MM.1S (cell line): ENCODE measurements around the gene TRIM3.

Experiments used
- EZH2 ChIP-seq: fragments of 300-600 bp; sonication (generic); optimal IDR thresholded peaks from 2 replicates; pipeline ENCODE3; 2017; ENCODE audit warnings: low read depth, mild to moderate bottlenecking, antibody characterized with exemption, low read length, mixed read lengths
- TF ChIP-seq, protein P1 (sequence below): fragments of 300-600 bp; sonication (generic); IDR thresholded peaks from 2 replicates; pipeline ENCODE4 v1.5.1; 2016; ENCODE audit warnings: antibody characterized with exemption, low read length, mixed read lengths

- TF ChIP-seq, protein P1, sequence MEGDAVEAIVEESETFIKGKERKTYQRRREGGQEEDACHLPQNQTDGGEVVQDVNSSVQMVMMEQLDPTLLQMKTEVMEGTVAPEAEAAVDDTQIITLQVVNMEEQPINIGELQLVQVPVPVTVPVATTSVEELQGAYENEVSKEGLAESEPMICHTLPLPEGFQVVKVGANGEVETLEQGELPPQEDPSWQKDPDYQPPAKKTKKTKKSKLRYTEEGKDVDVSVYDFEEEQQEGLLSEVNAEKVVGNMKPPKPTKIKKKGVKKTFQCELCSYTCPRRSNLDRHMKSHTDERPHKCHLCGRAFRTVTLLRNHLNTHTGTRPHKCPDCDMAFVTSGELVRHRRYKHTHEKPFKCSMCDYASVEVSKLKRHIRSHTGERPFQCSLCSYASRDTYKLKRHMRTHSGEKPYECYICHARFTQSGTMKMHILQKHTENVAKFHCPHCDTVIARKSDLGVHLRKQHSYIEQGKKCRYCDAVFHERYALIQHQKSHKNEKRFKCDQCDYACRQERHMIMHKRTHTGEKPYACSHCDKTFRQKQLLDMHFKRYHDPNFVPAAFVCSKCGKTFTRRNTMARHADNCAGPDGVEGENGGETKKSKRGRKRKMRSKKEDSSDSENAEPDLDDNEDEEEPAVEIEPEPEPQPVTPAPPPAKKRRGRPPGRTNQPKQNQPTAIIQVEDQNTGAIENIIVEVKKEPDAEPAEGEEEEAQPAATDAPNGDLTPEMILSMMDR = no peak
- TF ChIP-seq EZH2 = no peak
These were observed 14.7 kb downstream of the TRIM3 start for GRCh38 chr11:6459099-6459450.
